ENCODE measurements around the gene GPRIN3.

The GPRIN3 gene

DNA sequence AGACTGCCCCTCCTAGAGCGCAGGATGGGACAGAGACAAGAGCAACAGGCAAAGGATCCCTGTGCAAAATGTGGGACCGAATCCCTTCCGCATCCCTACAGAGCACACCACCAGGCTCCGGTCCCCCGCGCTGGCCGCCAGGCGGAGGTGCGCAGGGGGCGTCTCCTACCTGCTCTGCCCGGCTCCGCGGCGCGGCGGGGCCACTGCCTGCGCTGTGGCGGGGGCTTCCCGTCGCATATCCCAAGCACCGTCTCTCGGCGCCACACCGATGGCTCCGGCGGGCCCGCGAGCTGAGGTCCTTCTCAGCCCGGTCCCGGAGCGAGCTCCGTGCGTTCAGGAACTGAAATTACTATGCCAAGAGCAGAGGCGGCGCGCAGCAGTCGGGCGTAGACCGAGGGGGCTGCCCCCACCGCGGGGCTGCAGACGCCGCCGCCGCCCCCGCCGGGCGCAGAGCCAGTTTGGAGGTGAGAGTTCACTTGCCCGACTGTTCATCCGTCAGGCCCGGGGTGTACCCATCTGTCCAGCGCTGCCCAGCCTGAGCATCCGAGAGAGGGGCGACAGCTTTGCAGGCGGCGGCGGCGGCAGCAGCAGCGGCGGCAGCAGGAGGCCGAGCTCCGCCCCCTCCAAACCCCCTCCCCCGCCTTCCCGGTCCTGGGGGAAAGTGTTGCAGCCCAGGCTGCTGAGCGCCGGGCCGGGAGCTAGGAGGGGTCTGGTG, at the start of gene GPRIN3:
TSS of gene GPRIN3 (minus strand) at position 355 of the 715 bp plus-strand sequence. CDS start 57,690 bp downstream, outside the sequence.
- TF ChIP-seq, protein P1, sequence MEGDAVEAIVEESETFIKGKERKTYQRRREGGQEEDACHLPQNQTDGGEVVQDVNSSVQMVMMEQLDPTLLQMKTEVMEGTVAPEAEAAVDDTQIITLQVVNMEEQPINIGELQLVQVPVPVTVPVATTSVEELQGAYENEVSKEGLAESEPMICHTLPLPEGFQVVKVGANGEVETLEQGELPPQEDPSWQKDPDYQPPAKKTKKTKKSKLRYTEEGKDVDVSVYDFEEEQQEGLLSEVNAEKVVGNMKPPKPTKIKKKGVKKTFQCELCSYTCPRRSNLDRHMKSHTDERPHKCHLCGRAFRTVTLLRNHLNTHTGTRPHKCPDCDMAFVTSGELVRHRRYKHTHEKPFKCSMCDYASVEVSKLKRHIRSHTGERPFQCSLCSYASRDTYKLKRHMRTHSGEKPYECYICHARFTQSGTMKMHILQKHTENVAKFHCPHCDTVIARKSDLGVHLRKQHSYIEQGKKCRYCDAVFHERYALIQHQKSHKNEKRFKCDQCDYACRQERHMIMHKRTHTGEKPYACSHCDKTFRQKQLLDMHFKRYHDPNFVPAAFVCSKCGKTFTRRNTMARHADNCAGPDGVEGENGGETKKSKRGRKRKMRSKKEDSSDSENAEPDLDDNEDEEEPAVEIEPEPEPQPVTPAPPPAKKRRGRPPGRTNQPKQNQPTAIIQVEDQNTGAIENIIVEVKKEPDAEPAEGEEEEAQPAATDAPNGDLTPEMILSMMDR (IDR thresholded peaks at IDR 0.05): no peak

DNA sequence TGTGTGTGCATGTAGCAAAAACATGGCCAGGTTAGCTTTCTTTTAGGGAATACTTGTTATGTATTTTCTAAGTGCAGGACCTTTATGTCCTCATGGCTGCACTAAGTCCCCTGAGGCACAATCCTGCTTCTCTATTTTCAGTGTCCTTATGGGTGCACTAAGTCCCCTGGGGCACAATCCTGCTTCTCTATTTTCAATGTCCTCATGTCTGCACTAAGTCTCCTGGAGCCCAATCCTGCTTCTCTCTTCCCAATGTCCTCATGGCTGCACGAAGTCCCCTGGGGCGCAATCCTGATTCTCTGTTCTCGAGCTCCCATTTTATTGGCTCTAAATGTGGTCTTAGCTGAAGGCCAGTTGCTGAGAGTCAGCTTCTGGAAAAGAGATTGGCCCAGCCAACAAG, 49.7 kb upstream of the GPRIN3 start:
- TF ChIP-seq, protein P1 (IDR thresholded peaks at IDR 0.05): no peak

DNA sequence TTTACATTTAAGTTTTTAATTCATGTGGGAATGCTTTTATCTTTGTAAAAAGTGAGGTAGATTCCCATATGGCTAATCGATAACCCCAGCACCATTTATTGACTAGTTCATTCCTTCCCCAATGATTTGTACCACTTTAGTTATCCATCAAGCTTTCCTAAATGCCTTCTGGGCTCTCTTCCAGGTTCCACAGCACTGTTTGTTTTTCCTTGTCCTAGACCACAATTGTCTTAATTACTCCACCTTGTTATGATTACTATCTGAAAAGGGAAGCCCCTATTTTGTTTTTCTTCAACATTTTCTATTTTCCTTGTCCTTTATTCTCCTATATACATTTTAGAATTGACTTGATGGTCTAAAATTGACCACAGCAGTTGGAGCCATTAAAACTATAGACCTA, 48.5 kb upstream of the GPRIN3 start:
- TF ChIP-seq, protein P1 (IDR thresholded peaks at IDR 0.05): no peak

DNA sequence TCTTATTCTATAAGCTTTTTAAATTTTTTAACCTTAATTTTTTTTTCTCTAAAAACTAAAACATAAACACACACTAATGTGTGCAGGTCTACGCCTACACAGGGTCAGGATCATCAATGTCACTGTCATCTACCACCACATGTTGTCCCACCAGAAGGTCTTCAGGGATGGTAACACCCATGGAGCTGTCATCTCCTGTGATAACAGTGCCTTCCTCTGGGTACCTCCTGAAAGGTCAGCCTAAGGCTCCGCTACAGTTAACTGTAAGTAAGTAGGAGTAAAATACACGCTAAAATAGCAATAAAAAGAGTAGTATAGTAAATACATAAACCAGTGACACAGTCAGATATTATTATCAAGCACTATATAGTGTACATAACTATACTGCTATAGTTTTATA, 45.9 kb upstream of the GPRIN3 start:
- TF ChIP-seq, protein P1 (IDR thresholded peaks at IDR 0.05): no peak

DNA sequence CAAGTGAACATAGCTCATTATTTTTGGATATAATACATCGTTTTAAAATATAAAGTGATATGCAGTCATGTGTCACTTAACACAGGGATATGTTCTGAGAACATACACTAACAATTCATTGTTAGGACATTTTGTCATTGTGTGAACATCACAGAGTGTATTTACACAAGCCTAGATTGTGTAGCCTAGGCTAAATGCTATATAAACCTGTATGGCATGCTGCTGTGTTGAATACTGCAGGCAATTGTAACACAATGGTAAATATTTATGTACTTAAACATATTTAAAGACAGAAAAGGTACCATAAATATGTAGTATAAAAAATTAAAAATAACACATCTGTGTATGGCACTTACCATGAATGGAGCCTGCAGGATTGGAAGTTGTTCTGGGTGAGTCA, 44.9 kb upstream of the GPRIN3 start:
- TF ChIP-seq, protein P1 (IDR thresholded peaks at IDR 0.05): no peak

DNA sequence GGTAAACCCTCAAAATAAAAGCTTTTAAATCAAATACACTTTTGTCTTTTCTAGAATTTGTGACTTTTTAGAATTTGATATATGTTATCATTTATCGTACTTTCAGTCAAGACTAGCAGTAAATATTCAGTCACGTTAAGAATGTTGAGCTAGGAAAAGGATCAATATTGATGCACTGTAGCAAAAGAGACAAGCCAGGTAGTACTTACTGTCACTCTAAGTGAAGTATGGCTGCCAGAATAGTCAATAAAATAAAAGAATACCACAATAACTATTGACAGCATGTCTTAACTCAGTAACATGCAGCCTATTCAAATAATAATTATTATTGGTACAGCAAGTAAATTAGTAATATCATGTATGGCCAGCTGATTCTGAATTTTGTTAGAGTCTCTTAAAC, 43.6 kb upstream of the GPRIN3 start:
- TF ChIP-seq, protein P1 (IDR thresholded peaks at IDR 0.05): no peak

DNA sequence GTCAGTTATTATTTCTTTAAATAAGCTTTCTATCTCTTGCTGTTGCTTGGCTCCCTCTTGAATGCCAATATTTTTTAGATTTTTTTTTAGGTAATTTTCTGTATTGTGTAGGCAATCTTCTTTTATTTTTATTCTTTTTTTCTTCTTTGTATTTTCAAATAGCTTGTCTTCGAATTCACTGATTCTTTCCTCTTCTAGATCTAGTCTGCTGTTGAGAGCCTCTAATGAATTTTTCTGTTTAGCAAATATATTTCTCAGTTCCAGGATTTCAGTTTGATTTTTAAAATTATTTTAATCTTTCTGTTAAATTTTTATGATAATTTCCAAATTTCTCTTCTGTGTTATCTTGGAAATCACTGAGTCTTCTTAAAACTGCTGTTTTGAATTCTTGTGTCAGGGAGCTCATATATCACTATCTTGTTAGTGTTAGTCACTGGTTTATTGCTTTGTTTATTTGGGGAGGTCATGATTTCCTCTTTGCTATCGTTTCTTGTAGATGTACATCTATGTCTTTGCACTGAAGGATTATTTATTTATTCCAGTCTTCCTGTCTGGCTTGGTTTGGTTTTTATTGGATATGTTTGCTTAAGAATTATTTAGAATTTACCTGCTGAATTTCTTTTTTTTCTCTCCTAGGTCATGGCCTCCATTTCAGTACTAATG, 39.9 kb upstream of the GPRIN3 start:
- TF ChIP-seq, protein P1 (IDR thresholded peaks at IDR 0.05): no peak

Measured in LNCAP (cell line).